ENCODE measurements around the gene RASSF5. TPM values are rescaled to one million over a fixed set of nuclear protein-coding genes. Genes with fewer than 3 reads are reported as not detected.

Gene RASSF5
- total and polyA plus RNA-seq, 4 donors, result 4.8 to 10.0 (median 5.5) TPM

- DNase-seq (ENCODE audit: low spot score), result no peak
- Histone ChIP-seq H3K4me1 (ENCODE audit: control insufficient read depth in 4 of 4, insufficient read depth in 4 of 4, low read length in 3 of 4) (peaks cover 5 to 33% (median 21%) of the 10 kb centered on the region in 4 donors), H3K27ac (ENCODE audit: low read depth in 1 of 2, low read length in 2 of 2) (no peak overlapping the region), H3K9ac (ENCODE audit: low read depth in 1 of 2, low read length in 2 of 2) (no peak overlapping the region), H3K36me3 (ENCODE audit: control insufficient read depth in 4 of 4, insufficient read depth in 3 of 4, low read depth in 1 of 4, low read length in 3 of 4) (no peaks in the 10 kb centered on the region), H3K27me3 (ENCODE audit: control insufficient read depth in 4 of 4, insufficient read depth in 4 of 4, low read length in 3 of 4) (no peaks in the 10 kb centered on the region), H3K9me3 (ENCODE audit: control insufficient read depth in 4 of 4, low read length in 3 of 4) (no peaks in the 10 kb centered on the region), H3K4me3 (ENCODE audit: low read depth in 1 of 3, low read length in 3 of 3) (no peak overlapping the region)
- WGBS, result 95% methylated on average over 3 of the region's 3 CpGs
- TF ChIP-seq TAF1 (conservative IDR thresholded peaks at IDR 0.05), result no peak
- TF ChIP-seq CTCF (IDR thresholded peaks at IDR 0.05; ENCODE audit: low read depth, low read length, missing input control), result no peak
- no peak for TF ChIP-seq GABPA (IDR thresholded peaks at IDR 0.05 in 1 of 2, conservative IDR thresholded peaks at IDR 0.05 in 1 of 2)
- no peak for TF ChIP-seq ZBTB33 (IDR thresholded peaks at IDR 0.05)
- no peak for TF ChIP-seq MAX (IDR thresholded peaks at IDR 0.05)
- no peak for TF ChIP-seq EGR1 (IDR thresholded peaks at IDR 0.05; ENCODE audit: low read depth in 2 of 2)
- TF ChIP-seq SP1 (IDR thresholded peaks at IDR 0.05), result no peak
- no peak for TF ChIP-seq JUND (IDR thresholded peaks at IDR 0.05)
- TF ChIP-seq REST (IDR thresholded peaks at IDR 0.05), result no peak
- TF ChIP-seq FOXA1 (IDR thresholded peaks at IDR 0.05), result no peak
- no peak for TF ChIP-seq YY1 (IDR thresholded peaks at IDR 0.05)
- no peak for TF ChIP-seq HNF4A (conservative IDR thresholded peaks at IDR 0.05)
- no peak for TF ChIP-seq FOXA2 (IDR thresholded peaks at IDR 0.05)
- no peak for TF ChIP-seq NR2F2 (IDR thresholded peaks at IDR 0.05)
- no peak for TF ChIP-seq RXRA (IDR thresholded peaks at IDR 0.05)
- no peak for TF ChIP-seq RAD21 (IDR thresholded peaks at IDR 0.05)
- no peak for TF ChIP-seq ATF3 (IDR thresholded peaks at IDR 0.05)
Observed at GRCh38 chr1:206497774-206498173, 9.6 kb upstream of the RASSF5 start.

GRCh38 chr1:206498685-206499084, 8.6 kb upstream of the RASSF5 start:
- no peak for DNase-seq (ENCODE audit: low spot score)
- no peak overlapping the region for H3K4me3 ChIP-seq (ENCODE audit: low read depth in 1 of 3, low read length in 3 of 3)
- H3K36me3 ChIP-seq (ENCODE audit: control insufficient read depth in 4 of 4, insufficient read depth in 3 of 4, low read depth in 1 of 4, low read length in 3 of 4), result no peaks in the 10 kb centered on the region
- no peak overlapping the region for H3K27ac ChIP-seq (ENCODE audit: low read depth in 1 of 2, low read length in 2 of 2)
- H3K9me3 ChIP-seq (ENCODE audit: control insufficient read depth in 4 of 4, low read length in 3 of 4), result no peaks in the 10 kb centered on the region
- no peaks in the 10 kb centered on the region for H3K27me3 ChIP-seq (ENCODE audit: control insufficient read depth in 4 of 4, insufficient read depth in 4 of 4, low read length in 3 of 4)
- H3K4me1 ChIP-seq (ENCODE audit: control insufficient read depth in 4 of 4, insufficient read depth in 4 of 4, low read length in 3 of 4), result peaks cover 5 to 38% (median 27%) of the 10 kb centered on the region in 4 donors
- 92% methylated on average over 2 of the region's 2 CpGs for WGBS
- no peak overlapping the region for H3K9ac ChIP-seq (ENCODE audit: low read depth in 1 of 2, low read length in 2 of 2)
- TF ChIP-seq HNF4A (conservative IDR thresholded peaks at IDR 0.05) (no peak), RAD21 (IDR thresholded peaks at IDR 0.05) (no peak), HNF4G (IDR thresholded peaks at IDR 0.05) (no peak), EGR1 (IDR thresholded peaks at IDR 0.05; ENCODE audit: low read depth in 2 of 2) (no peak), ATF3 (IDR thresholded peaks at IDR 0.05) (no peak), TAF1 (conservative IDR thresholded peaks at IDR 0.05) (no peak), CTCF (IDR thresholded peaks at IDR 0.05; ENCODE audit: low read depth, low read length, missing input control) (no peak), FOXA1 (IDR thresholded peaks at IDR 0.05) (no peak), GABPA (IDR thresholded peaks at IDR 0.05 in 1 of 2, conservative IDR thresholded peaks at IDR 0.05 in 1 of 2) (no peak), MAX (IDR thresholded peaks at IDR 0.05) (no peak), NR2F2 (IDR thresholded peaks at IDR 0.05) (no peak), ZBTB33 (IDR thresholded peaks at IDR 0.05) (no peak), SP1 (IDR thresholded peaks at IDR 0.05) (no peak)
